OCI-LY3 (cell line): ENCODE data around the gene LINC01488.

Experiments used
- CTCF ChIP-seq: fragments of 200-600, 300-600 bp; sonication (generic); IDR thresholded peaks from 2 replicates; pipeline ENCODE4 v1.5.1; 2014; ENCODE audit warnings: antibody characterized with exemption, low read length, low read depth
- EZH2phosphoT487 ChIP-seq: fragments of 200-600 bp; shearing (Covaris generic); IDR thresholded peaks from 2 replicates; pipeline ENCODE4 v1.6.1; 2018; ENCODE audit warnings: antibody characterized with exemption, mixed run types, low read depth

GRCh38 chr11:69539416-69540117, 58.1 kb downstream of the LINC01488 start:
- TF ChIP-seq CTCF (no peak), EZH2phosphoT487 (no peak)
